NOMO-1 treated with DMSO at 0.1 percent for 48 hours (cell line): Measurements from ENCODE around the gene TIRAP.
A peak's percentile ranks its signal among the peaks of the same experiment; 100 is the strongest.
"Not testable (repeated sequence)": the region's sequence is repeated elsewhere in the genome, so short reads cannot be mapped to it uniquely, and the experiment has no call there.

ENCODE experiments used
- DNase-seq: peaks from one replicate; lab custom pipeline; 2025; ENCODE audit not compliant: unreplicated experiment; lab: John Stamatoyannopoulos, UW

Gene TIRAP

GRCh38 chr11:126282736-126283591 is at the start of gene TIRAP:
Gene TIRAP (plus strand): TSS chr11:126283093. CDS start chr11:126290895, 7,802 bp downstream.
- DNase-seq: peak; percentile 62

- no peak for DNase-seq
These were observed 49.5 kb upstream of the TIRAP start for GRCh38 chr11:126233391-126233790.

GRCh38 chr11:126246636-126247035 is 36.3 kb upstream of the TIRAP start:
- no peak for DNase-seq

GRCh38 chr11:126253265-126253664 is 29.6 kb upstream of the TIRAP start:
- no peak for DNase-seq

- no peak for DNase-seq
These were observed 28.1 kb upstream of the TIRAP start for GRCh38 chr11:126254819-126255218.

GRCh38 chr11:126255507-126255906 is 27.4 kb upstream of the TIRAP start:
- DNase-seq: not testable (repeated sequence)

- no peak for DNase-seq
These were observed 26.7 kb upstream of the TIRAP start for GRCh38 chr11:126256216-126256615.

GRCh38 chr11:126257144-126257543 is 25.7 kb upstream of the TIRAP start:
- DNase-seq: no peak

GRCh38 chr11:126257764-126258163 is 25.1 kb upstream of the TIRAP start:
- DNase-seq: no peak

GRCh38 chr11:126262216-126262615 is 20.7 kb upstream of the TIRAP start:
- no peak for DNase-seq

- DNase-seq: no peak
These were observed 19.4 kb upstream of the TIRAP start for GRCh38 chr11:126263489-126263888.

GRCh38 chr11:126265811-126266210 is 17.1 kb upstream of the TIRAP start:
- DNase-seq: no peak

GRCh38 chr11:126267650-126268049 is 15.2 kb upstream of the TIRAP start:
- DNase-seq: no peak

- no peak for DNase-seq
These were observed 14.6 kb upstream of the TIRAP start for GRCh38 chr11:126268361-126268707.

GRCh38 chr11:126268708-126269579 is 13.9 kb upstream of the TIRAP start, which contains the start of the genes FOXRED1 and SRPRA:
Gene FOXRED1 (plus strand): TSS chr11:126269154. CDS start chr11:126269207, 53 bp downstream.
Gene SRPRA (minus strand): TSS chr11:126268895. CDS start chr11:126268804, 91 bp downstream.
- DNase-seq: peak; percentile 98

GRCh38 chr11:126277322-126277721 is 5.6 kb upstream of the TIRAP start:
- DNase-seq: no peak

- no peak for DNase-seq
These were observed 5.1 kb upstream of the TIRAP start for GRCh38 chr11:126277780-126278179.

- no peak for DNase-seq
These were observed 3.7 kb upstream of the TIRAP start for GRCh38 chr11:126279191-126279590.

- DNase-seq: peak; percentile 46
These were observed 2.3 kb upstream of the TIRAP start for GRCh38 chr11:126280595-126280994.

GRCh38 chr11:126281245-126281644 is 1.6 kb upstream of the TIRAP start:
- DNase-seq: no peak

GRCh38 chr11:126281666-126282175 is 1.2 kb upstream of the TIRAP start:
- DNase-seq: no peak

GRCh38 chr11:126282361-126282735 is 545 bp upstream of the TIRAP start:
- no peak for DNase-seq
